HCT116 (cell line): ENCODE data around the gene RRP12.

Source experiments
- EZH2 ChIP-seq: fragments of 200-600 bp; sonication (generic); IDR thresholded peaks from 2 replicates; pipeline ENCODE4 v1.6.1; 2017; ENCODE audit warnings: antibody characterized with exemption, mixed run types
- POLR2AphosphoS5 ChIP-seq: IDR thresholded peaks from 2 replicates; pipeline ENCODE4 v1.6.1; 2011; ENCODE audit warnings: mild to moderate bottlenecking, low read depth, low read length, moderate library complexity

- TF ChIP-seq POLR2AphosphoS5 (no peak), EZH2 (no peak)
These were observed 28.8 kb downstream of the RRP12 start for GRCh38 chr10:97372233-97372875.
